H9 (cell line): Measurements from ENCODE around the gene PAK6. TPM values are rescaled to one million over a fixed set of nuclear protein-coding genes. Genes with fewer than 3 reads are reported as not detected.

ENCODE experiments used
- DNase-seq: peaks from one replicate; pipeline ENCODE4 v3.0.0-alpha.2; 2017
- H2AFZ ChIP-seq: one replicate; pipeline ENCODE4 v1.6.1; 2013; ENCODE audit warnings: mild to moderate bottlenecking, low read length, control low read depth, moderate library complexity
- H2AK5ac ChIP-seq: 2 replicates; pipeline ENCODE4 v1.6.1; 2013; ENCODE audit warnings: low read length, control low read depth, mixed read lengths; ENCODE audit not compliant: insufficient read length
- H2BK120ac ChIP-seq: one replicate; pipeline ENCODE4 v1.6.1; 2013; ENCODE audit warnings: low read depth, mild to moderate bottlenecking, low read length, control low read depth, inconsistent platforms; ENCODE audit not compliant: poor library complexity, severe bottlenecking
- H2BK12ac ChIP-seq: 2 replicates; pipeline ENCODE4 v1.6.1; 2013; ENCODE audit warnings: low read length, control low read depth, mixed read lengths, low read depth; ENCODE audit not compliant: insufficient read length
- H2BK15ac ChIP-seq: 2 replicates; pipeline ENCODE4 v1.6.1; 2013; ENCODE audit warnings: low read depth, low read length, control low read depth
- H2BK20ac ChIP-seq: one replicate; pipeline ENCODE4 v1.6.1; 2013; ENCODE audit warnings: low read depth, mild to moderate bottlenecking, low read length, control low read depth, inconsistent platforms; ENCODE audit not compliant: poor library complexity, severe bottlenecking
- H2BK5ac ChIP-seq: 2 replicates; pipeline ENCODE4 v1.6.1; 2013; ENCODE audit warnings: low read length, control low read depth, mixed read lengths; ENCODE audit not compliant: insufficient read length
- H3K14ac ChIP-seq: 2 replicates; pipeline ENCODE4 v1.6.1; 2013; ENCODE audit warnings: low read length, control low read depth; ENCODE audit not compliant: insufficient read depth
- H3K18ac ChIP-seq: 2 replicates; pipeline ENCODE4 v1.6.1; 2013; ENCODE audit warnings: low read depth, mild to moderate bottlenecking, mixed read lengths, low read length, control low read depth; ENCODE audit not compliant: insufficient read length
- H3K23ac ChIP-seq: 2 replicates; pipeline ENCODE4 v1.6.1; 2013; ENCODE audit warnings: low read length, control low read depth, mixed read lengths, low read depth; ENCODE audit not compliant: insufficient read length
- H3K23me2 ChIP-seq: 2 replicates; pipeline ENCODE4 v1.6.1; 2013; ENCODE audit warnings: low read depth, mild to moderate bottlenecking, mixed read lengths, low read length, control low read depth; ENCODE audit not compliant: insufficient read length, poor library complexity, severe bottlenecking
- H3K27ac ChIP-seq: 2 replicates; pipeline ENCODE4 v1.5.1; 2013; ENCODE audit warnings: low read length, control low read depth, mixed read lengths, low read depth; ENCODE audit not compliant: insufficient read length
- H3K27me3 ChIP-seq: 2 replicates; pipeline ENCODE4 v1.6.1; 2013; ENCODE audit warnings: low read length, control low read depth, inconsistent platforms; ENCODE audit not compliant: insufficient read depth
- H3K4ac ChIP-seq: 2 replicates; pipeline ENCODE4 v1.6.1; 2013; ENCODE audit warnings: low read depth, mild to moderate bottlenecking, control low read depth, inconsistent platforms, low read length, moderate library complexity
- H3K4me1 ChIP-seq: 2 replicates; pipeline ENCODE4 v1.6.1; 2013; ENCODE audit warnings: low read length, control low read depth, inconsistent platforms; ENCODE audit not compliant: insufficient read depth
- H3K4me2 ChIP-seq: 2 replicates; pipeline ENCODE4 v1.6.1; 2013; ENCODE audit warnings: low read length, control low read depth, mixed read lengths; ENCODE audit not compliant: insufficient read length, insufficient read depth
- H3K56ac ChIP-seq: 2 replicates; pipeline ENCODE4 v1.6.1; 2013; ENCODE audit warnings: low read depth, mild to moderate bottlenecking, mixed read lengths, low read length, control low read depth; ENCODE audit not compliant: insufficient read length
- H3K79me1 ChIP-seq: 2 replicates; pipeline ENCODE4 v1.6.1; 2013; ENCODE audit warnings: low read depth, mild to moderate bottlenecking, moderate library complexity, low read length, control low read depth, inconsistent platforms; ENCODE audit not compliant: insufficient read depth, poor library complexity, severe bottlenecking
- H3K79me2 ChIP-seq: 2 replicates; pipeline ENCODE4 v1.6.1; 2013; ENCODE audit warnings: low read length, control low read depth, inconsistent platforms; ENCODE audit not compliant: insufficient read depth
- H3K9ac ChIP-seq: 2 replicates; pipeline ENCODE4 v1.6.1; 2013; ENCODE audit warnings: low read length, control low read depth, mixed read lengths; ENCODE audit not compliant: insufficient read length; ENCODE audit errors: extremely low read depth
- H3K9me3 ChIP-seq: one replicate; pipeline ENCODE4 v1.6.1; 2013; ENCODE audit warnings: low read depth, low read length, inconsistent platforms; ENCODE audit not compliant: control insufficient read depth
- H3T11ph ChIP-seq: one replicate; pipeline ENCODE4 v1.6.1; 2013; ENCODE audit warnings: mild to moderate bottlenecking, low read length, control low read depth, inconsistent platforms
- H4K20me1 ChIP-seq: one replicate; pipeline ENCODE4 v1.6.1; 2013; ENCODE audit not compliant: control insufficient read depth, insufficient read length, insufficient read depth
- H4K5ac ChIP-seq: 2 replicates; pipeline ENCODE4 v1.6.1; 2013; ENCODE audit warnings: low read depth, mild to moderate bottlenecking, mixed read lengths, low read length, control low read depth; ENCODE audit not compliant: insufficient read length
- H4K8ac ChIP-seq: replicated peaks from 2 replicates; pipeline ENCODE4 v1.6.1; 2013; ENCODE audit warnings: low read length, control low read depth, mixed read lengths, low read depth; ENCODE audit not compliant: insufficient read length
- H4K91ac ChIP-seq: 2 replicates; pipeline ENCODE4 v1.6.1; 2013; ENCODE audit warnings: low read depth, mild to moderate bottlenecking, moderate library complexity, mixed read lengths, low read length, control low read depth; ENCODE audit not compliant: insufficient read length
- H3K27ac Mint-ChIP-seq, 3 experiments: 2 replicates in 2 of 3; 3 replicates in 1 of 3; pipeline ENCODE4 v1.8.0; 2020 to 2021; ENCODE audit warnings: mixed read lengths in 3 of 3, mild to moderate bottlenecking in 1 of 3, moderate library complexity in 1 of 3
- H3K27me3 Mint-ChIP-seq: 2 replicates; pipeline ENCODE4 v1.8.0; 2021; ENCODE audit warnings: low read depth, mild to moderate bottlenecking, moderate library complexity, mixed read lengths
- H3K36me3 Mint-ChIP-seq, 3 experiments: 2 replicates in 2 of 3; 3 replicates in 1 of 3; pipeline ENCODE4 v1.8.0; 2020 to 2021; ENCODE audit warnings: low read depth in 3 of 3, mixed read lengths in 3 of 3; ENCODE audit not compliant: insufficient read depth in 1 of 3
- H3K4me1 Mint-ChIP-seq, 2 experiments: 2 replicates each; pipeline ENCODE4 v1.8.0; 2020; ENCODE audit warnings: mixed read lengths in 2 of 2
- H3K4me3 Mint-ChIP-seq, 2 experiments: 2 replicates in 1 of 2; 3 replicates in 1 of 2; pipeline ENCODE4 v1.8.0; 2020 to 2021; ENCODE audit warnings: mild to moderate bottlenecking in 2 of 2, mixed read lengths in 2 of 2, moderate library complexity in 1 of 2
- H3K9me3 Mint-ChIP-seq, 2 experiments: 2 replicates in 1 of 2; 3 replicates in 1 of 2; pipeline ENCODE4 v1.8.0; 2020; ENCODE audit warnings: mild to moderate bottlenecking in 2 of 2, mixed read lengths in 2 of 2, moderate library complexity in 1 of 2
- CTCF ChIP-seq: fragments of 200-600 bp; sonication (generic); conservative IDR thresholded peaks from 3 replicates; pipeline ENCODE4 v1.8.0; 2021; ENCODE audit warnings: antibody characterized with exemption, mild to moderate bottlenecking
- WGBS: extraction: QIAGEN DNeasy Blood & Tissue Kit; methylation state at CpG from one replicate; pipeline ENCODE4 v1.1.7; 2013; ENCODE audit warnings: missing lambda C conversion rate, low lambda C conversion rate, mixed read lengths; ENCODE audit not compliant: insufficient read length; ENCODE audit errors: extremely low coverage; 5-methylcytosine and 5-hydroxymethylcytosine counted together
- total RNA-seq: library from RNA; stranded (reverse); gene quantifications from 2 replicates; pipeline ENCODE4 v1.2.1, GENCODE V29; 2021

Gene PAK6
- total RNA-seq, 1 experiment from 2014 or later, result 7.4 TPM

DNA sequence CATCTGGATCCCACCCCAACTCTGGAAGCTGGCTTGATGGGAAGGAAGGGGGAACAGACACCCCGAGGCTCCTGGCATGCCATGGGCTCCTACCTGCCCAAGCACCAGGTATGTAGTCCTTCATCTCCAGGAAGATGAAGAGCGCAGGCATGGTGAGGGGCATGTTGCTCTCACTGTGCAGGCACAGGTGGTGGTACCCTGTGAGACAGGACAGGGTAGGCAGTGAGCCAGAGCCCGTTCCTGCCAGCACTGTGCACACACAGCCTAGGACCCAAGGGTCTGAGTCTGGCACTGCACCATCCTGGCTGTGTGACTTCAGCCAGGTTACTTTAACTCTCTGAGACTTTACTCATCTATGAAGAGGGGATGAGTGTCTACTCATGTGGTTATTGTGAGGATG, 53.4 kb downstream of the PAK6 start:
- H2BK20ac ChIP-seq, result no peak overlapping the region
- no peak overlapping the region for H4K5ac ChIP-seq
- H4K8ac ChIP-seq, result no peak overlapping the region
- TF ChIP-seq CTCF, result no peak
- H2BK5ac ChIP-seq, result no peak overlapping the region
- no peak overlapping the region for H3K4ac ChIP-seq
- H4K20me1 ChIP-seq, result no peaks in the 10 kb centered on the region
- no peak overlapping the region for H3T11ph ChIP-seq
- no peak overlapping the region for H3K14ac ChIP-seq
- H3K56ac ChIP-seq, result no peak overlapping the region
- H3K27me3 ChIP-seq, result peaks cover 13% of the 10 kb centered on the region; the same call in 1 of the 2 replicates
- Mint-ChIP-seq H3K36me3 (no peaks in the 10 kb centered on the region; a peak in 1 of 7 replicates), H3K4me3 (no peak overlapping the region), H3K27me3 (peaks cover 81% of the 10 kb centered on the region), H3K9me3 (no peaks in the 10 kb centered on the region), H3K27ac (no peak overlapping the region), H3K4me1 (peaks cover 14 to 33% of the 10 kb centered on the region in 2 experiments)
- peaks cover 3% of the 10 kb centered on the region for H3K4me1 ChIP-seq
- no peak overlapping the region for H2BK15ac ChIP-seq
- no CpG with 5 or more reads among the region's 3 CpGs for WGBS
- no peak overlapping the region for H3K9ac ChIP-seq
- H3K9me3 ChIP-seq, result no peaks in the 10 kb centered on the region
- no peak overlapping the region for H3K23ac ChIP-seq
- no peak overlapping the region for H2AFZ ChIP-seq
- no peak overlapping the region for H2BK120ac ChIP-seq
- no peak overlapping the region for H2BK12ac ChIP-seq
- no peak overlapping the region for H3K18ac ChIP-seq
- no peaks in the 10 kb centered on the region for H3K79me1 ChIP-seq
- no peak overlapping the region for H2AK5ac ChIP-seq
- H3K23me2 ChIP-seq, result peaks cover 8% of the 10 kb centered on the region
- H4K91ac ChIP-seq, result no peak overlapping the region
- no peak for DNase-seq
- H3K79me2 ChIP-seq, result no peaks in the 10 kb centered on the region
- no peak overlapping the region for H3K27ac ChIP-seq
- no peak overlapping the region for H3K4me2 ChIP-seq
